GM21825 (cell line): ENCODE data around the gene TCEA2.
A peak's percentile ranks its signal among the peaks of the same experiment; 100 is the strongest.

Source experiments
- ATAC-seq: cut with Tn5 transposase; IDR thresholded peaks from one replicate; pipeline ENCODE4 v1.9.1; 2021; ENCODE audit warnings: mild to moderate bottlenecking, moderate library complexity; ENCODE audit not compliant: unreplicated experiment

The TCEA2 gene

DNA sequence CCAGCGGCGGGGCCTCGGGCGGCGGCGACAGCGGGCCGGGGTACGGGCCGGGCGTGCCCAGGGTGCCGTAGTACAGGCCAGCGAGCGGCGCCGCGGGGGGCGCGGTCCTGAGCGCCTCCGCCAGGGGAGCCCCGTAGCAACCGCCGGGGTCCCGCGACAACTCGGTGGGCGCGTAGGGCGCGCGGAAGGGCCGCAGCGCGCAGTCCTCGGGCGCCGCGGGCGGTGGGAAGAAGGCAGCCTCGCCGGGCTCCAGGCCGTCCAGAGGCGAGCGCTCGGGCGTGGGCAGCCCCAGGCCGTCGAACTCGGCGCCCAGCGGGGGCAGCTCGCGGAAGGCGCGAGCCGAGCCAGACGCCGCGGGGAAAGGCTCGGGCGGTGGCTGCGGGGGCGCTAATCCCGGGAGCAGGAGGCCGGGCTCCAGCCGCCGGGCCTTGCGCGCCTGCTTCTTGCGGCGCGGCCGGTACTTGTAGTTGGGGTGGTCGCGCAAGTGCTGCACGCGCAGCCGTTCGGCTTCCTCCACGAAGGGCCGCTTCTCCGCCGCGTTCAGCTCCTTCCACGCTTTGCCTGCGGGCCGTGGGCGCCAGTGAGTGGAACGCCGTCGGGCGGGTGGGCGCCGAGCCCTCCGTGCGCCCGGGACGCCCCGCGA lies 14.5 kb upstream of the TCEA2 start:
- ATAC-seq, result no peak

DNA sequence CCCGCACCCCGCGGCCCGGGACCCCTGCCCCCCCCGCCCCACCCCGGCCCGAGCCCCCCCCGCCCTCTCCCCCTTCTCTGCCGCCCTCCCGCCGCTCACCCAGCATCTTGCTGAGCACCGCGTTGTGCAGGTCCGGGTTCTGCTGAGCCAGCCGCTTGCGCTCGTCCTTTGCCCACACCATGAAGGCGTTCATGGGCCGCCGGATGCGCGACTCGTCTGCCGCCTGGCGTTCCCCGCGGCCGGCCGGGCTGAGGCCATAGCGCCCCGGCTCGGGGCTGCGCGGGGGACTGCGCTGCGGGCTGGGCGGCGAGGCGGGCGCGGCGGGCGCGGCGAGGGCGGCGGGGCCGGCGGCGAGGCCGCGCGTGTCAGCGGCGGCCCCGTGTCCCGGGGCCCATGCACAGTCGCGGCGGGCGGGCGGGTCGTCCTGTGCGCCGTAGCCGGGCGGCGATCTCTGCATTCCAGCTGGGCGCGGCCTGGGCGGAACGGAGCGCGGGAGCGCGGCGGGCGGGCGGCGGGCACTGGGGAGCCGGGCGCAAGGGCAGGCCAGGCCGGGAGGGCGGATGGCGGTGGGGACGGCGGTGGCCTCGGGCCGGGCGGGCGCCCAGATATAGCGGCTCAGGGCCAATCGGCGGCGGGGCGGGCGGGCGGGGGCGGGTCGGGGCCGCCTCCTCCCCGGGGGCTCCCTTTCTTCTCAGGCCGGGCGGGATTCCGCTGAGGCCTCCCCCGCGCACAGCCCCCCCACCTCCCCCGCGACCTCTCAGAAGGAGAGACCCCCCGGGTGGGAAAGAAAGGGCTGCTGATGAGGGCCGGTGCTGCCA lies 13.7 kb upstream of the TCEA2 start, which contains the start of gene SOX18:
SOX18 (minus strand) TSS at position 580 of the 818 bp plus-strand sequence; CDS start at position 457, 123 bp downstream.
- no peak for ATAC-seq

DNA sequence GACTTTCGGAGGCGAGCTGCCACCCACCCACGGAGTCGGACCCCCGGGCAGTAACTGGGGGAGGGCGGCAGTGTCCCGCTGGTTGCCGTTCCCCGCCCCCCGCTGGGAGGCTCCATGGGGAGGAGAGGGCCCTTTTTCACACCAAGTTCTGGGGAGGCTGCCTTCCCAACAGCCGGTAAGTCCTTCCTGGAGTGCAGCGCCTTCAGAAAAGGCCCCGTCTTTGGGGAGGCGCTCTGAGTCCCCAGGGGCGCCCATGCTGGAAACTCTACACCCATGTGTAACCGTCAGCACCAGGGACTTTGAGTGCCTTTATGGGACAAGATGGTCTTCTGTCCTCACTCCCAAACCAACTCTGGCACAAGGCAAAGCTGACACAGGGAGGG lies 13.1 kb upstream of the TCEA2 start:
- ATAC-seq, result no peak

DNA sequence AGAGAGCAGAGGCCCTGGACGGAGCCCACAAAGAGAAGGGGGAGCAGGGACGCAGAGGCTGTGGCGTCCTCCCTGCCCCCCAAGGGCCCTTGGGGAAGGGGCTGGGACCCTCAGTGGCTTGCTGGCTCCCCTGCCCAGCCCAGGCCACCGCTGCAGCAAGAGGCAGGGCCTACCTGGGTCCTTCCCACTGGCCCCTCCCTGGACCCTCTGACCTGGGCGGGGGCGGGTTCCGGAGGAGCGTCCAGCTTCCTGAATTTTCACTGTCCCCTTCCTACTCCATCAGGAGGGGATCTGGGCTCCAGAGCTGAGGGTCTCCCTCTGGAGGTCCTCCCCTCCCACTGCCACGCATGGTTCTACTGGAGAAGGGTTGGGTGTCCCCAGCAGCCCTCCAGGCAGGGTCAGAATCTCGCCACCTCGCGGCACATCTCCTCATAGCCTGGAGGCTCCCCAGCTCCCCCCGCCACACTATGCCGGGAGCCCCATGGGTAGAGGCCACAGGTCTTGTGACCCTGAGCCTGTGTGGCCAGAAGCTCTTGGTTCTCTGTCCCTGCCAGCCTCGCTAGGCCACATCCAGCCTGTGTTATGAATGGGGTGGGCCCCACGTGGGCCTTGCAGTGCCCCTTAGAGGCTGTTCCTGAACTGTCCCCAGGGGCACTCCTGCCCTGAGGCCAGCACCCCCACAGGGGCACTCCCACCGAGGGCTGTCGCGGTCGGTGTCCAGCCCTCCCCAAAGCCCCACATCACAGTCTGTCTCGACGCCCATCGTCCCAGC lies 12.6 kb upstream of the TCEA2 start:
- ATAC-seq, result no peak

DNA sequence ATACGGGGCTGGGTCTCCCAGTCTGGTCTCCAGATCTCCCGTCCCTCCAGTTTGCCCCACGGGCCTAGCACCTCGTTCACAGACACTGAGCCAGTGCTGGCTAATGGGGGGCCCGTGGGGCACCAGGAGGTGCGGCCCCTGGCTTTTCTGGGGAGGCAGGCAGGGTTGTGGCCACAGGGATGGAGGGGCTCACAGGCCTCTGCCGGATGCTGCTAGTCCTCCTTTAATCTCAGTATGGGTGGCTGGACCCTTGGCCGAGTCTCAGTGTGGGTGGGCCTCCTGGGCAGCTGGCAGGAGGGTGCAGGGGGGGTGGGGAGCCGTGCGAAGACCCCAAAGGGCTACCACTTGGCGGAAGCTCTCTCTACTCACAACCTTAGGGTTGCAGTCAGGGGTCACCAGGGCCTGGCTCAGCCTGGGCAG lies 12.0 kb upstream of the TCEA2 start:
- no peak for ATAC-seq

DNA sequence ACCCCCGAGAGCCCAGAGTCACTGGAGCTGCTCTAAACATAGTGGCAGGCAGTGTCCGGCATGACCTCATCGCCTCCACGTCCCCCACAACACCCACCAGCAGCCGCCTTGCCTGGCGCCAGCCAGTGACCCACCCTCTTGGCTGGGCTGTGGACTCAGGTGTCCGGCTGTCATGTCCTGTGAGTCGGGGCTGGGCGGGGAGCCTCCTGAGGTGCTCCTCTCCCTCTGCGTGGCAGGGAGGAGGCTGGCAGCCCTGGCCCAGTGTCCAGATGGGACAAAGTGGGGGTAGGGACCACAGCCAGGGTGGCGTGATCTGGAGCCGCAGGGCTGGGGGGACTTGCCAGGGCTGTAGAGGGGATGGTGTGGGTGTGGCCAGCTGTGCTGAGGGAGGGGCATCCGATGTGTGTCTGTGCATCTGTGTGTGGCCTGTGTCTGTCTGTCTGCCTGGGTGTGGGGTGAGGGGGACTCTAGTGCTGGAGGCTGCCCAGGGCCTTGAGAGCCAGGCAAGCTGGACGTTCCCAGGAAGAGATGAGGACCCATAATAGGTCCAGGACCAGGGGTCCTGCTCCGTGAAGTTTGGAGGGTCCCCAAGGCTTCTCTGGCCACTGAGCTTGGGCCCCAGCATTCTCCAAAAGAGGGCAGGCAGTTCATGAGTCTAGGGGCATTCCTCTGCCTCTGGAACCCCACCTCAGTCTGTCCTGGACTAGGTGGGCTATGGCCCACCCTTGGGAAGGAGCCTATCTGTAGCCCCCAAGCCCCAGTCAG lies 11.3 kb upstream of the TCEA2 start:
- no peak for ATAC-seq

DNA sequence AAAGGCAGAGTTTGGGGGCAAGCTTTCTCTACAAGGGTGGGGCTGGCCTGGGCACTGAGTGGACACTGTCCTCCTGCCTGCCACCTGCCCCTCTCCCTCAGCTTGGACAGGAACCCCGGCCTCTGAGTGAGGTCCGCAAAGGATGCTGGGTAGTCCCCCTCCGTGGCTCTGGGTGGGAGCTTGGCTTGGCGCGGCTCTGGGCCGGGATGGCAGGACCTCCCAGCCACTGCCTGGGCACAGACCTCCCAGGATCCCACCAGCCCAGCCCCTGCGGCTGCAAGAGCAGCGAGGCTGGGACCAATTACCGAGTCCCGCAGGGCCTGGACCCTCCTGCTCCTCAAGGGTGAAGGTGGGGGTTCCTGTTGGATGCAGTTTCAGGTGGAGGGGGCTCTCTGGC lies 10.7 kb upstream of the TCEA2 start:
- ATAC-seq, result no peak

DNA sequence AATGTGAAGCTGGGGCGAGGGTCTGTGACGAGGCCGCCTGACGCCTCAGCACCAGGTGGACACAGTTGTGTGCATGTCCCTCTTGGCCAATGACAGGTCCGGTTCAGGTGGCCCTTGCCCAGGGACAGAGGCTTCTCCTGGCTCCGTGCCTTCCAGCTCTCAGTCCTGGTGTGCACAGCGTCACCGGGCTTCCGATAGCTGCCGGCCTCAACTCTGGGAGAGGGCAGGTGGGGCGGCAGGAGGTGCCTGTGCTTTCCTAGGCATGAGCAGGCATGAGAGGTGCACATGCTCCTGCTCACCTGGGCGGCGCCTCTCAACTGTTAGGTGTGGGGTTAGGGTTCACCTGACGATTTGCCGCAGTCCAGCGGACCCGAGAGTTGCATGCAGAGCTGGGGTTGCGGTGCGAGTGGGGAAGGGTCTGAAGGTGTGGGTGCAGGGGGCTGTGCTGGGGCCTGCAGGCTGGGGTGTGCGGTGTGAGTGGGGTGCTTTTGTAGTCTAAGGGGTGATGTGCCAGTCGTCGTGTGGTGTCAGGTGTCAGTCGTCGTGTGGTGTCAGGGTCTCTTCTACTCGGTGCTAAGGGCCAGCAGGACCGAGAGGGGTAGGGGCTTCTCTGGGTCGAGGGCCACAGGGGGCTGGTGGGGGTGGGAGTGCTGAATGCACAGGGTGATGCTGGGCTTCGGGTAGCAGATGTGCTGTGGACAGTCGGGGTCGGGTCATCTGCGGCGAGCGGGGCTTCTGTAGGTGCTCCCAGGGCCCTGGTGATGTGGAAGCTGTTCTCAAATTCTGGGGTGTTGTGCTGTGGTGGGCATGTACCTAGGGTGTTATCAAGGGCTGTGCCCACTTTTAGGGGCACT lies 9.8 kb upstream of the TCEA2 start:
- ATAC-seq, result no peak

DNA sequence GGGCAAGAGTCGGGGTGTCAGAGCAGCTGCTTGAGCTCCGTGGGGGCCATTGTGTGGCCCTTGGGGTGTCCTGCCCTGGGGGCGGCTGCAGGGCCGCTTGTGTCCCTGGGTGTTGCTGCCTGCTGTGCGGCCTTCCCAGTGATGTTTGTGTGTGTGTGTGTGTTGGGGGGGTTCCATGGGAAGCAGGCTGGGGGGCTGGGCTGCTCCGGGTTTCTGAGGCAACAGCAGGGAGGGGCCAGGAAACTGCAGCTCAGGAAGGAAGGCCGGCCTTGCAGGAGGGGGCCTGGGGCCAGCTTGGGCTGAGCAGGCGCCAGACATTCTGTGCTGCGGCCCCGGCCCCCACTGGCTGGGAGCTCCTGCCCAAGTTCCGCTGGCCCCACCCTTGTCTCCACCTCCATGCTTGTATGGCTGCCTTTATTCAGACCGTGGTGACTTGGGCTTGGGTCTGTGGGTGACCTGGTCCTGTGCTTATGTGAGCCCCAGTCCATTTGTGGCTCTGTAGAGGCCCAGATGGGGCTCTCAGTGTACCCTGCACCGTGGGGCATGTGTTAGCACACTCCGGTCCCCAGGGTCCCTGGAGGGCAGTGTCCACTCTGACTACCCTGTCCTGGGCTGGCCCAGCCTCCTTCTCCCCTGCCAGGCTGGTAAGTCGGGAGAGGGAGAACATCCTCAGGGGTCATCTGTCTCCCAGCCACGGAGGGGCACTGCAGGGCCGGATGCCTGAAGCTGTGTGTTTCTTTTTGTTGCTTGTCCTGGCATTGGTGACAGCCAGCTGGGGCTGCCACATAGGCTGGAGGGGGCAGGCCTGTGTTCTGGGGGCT lies 8.9 kb upstream of the TCEA2 start:
- ATAC-seq, result no peak

DNA sequence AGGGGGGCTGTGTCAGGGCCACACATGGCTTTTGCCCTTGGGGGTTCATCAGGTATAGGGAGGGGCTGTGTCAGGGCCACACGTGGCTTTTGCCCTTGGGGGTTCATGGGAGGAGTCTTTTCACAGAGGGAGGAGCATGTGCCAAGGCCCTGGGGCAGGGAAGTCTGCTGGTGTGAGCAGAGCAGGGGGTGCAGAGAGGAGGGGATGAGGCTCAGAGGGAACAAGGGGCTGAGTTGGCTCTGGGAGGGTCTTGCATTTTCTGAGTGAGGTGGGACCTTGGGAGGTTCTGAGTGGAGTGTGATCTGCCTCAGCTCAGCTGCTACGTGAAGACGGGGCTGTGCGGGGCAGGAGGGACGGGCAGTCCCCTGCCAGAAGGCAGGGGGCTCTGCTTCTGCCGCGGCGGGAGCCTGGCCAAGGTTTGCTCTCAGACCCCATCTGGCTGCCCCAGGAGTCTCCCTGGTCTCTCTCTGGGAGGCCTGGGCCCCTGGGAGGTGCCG lies 7.6 kb upstream of the TCEA2 start:
- no peak for ATAC-seq

DNA sequence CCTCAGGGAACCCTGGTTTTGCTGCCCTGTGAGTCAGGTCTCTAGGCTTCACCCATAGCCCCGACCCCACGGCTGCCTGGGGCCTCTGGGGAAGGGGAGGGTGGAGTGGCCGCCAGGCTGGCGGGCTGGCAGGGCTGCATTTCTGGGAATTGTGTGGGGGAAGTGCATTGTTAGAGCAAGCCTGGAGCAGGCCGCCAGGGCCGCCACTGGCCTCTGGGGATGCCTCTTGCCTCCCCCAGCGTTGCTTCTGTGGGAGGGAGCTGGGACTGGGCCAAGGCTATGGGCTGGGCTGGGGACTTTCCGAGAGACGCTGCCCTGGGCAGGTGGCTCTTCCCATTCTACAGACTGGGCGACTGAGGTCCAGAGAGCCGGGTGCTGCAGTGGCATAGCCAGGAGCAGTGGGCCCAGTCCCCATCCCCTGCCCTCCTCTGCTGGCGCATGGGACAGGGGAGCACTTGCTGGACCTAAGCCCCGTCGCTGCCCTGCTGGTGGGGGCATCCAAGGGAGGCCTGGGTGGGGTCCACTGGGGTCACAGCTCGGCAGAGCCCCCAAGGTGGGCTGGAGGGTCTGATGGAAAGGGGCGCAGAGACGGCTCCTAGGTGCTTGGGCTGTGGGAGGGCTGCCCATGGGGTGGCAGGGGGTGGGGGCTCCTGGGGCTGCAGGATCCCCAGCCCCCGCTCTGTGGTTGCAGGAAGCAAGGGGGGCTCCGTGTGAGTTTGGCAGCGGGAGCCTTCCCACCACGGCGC lies 6.9 kb upstream of the TCEA2 start:
- ATAC-seq, result no peak

DNA sequence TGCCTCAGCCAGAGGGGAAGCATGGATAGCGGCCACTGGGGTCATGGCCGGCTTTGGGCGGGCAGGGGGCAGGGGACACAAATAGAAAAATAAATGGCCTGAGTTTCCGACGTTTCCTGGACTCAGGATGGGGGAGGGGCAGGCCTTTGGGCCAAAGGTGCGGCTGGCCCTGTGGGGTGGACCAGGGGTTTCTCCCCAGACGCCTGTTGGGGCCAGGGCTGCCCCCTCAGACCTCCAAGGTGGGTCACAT lies 6.4 kb upstream of the TCEA2 start:
- no peak for ATAC-seq

DNA sequence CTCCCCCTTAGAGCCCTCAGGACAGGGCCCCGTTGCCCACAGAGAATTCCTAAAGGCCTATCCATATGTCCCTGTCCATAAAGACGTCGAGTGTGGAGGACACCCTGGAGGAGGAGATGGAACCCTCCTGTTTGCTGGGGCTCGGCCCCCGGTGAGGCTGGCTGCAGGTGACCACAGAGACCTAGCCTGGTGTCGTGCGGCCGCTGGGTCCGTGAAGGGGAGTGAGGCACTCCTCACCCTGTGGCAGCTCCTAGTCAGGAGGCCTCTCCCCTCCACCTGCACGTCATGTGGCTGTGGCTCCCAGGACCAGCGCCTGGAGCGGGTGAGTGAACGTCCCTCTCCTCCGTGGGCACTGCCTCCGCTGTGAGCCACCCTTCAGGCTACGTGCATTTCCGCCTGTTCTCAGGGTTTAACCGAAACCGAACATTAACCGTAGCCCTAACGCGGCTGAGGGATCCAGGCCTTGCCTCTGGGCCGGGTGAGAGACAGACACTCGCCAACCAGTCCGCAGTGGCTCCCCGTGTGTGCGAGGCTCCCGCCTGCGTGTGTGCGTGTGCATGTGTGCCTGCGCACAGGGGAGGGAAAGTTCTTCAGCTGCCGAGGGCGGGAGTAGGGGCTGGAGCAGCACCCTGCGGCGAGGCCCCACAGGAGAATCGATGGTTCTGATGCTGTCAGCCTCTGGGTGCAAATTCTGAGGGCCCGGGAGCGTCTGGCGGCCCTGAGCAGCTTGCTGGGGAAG lies 5.9 kb upstream of the TCEA2 start:
- no peak for ATAC-seq

DNA sequence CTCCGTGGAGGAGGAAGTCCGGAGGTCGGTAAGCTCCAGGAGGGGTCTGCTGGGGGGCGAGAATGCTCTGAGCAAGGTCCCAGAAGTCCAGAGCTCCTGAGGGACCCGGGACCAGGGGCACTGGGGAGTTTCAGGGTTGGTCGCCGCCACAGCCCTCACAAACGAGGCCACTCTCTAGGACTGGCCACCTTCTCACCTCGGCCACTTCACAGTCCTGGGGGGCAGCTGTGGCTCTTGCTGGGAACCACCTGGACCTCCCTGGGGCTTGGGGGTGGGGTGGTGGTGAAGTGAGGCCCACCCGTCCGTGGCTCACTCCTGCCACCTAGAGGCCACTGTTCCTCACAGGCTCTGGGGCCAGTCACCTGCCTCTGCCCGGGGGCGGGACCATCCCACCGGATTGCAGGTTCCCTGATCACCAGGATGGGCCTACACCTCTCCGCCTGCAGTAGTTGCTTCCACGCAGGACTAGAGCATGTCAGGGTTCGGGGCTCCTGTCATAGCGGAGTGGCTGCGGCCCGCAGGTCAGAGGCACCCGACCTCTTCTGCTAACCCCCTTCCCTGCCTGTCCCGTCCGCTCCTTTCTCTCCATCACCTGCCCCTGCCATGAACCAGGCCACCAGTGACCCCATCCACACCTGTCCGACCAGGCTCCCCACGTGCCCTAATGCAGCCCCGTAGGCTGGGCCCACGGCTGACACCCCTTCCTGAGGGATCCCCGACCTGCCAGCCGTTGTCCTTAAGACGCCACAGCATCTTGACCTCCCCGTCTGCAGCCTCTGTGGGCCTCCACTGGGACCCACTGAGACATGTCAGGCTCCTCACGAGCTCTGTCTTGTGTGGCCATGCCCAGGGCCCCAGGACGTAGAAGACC lies 5.1 kb upstream of the TCEA2 start:
- peak; percentile 38 for ATAC-seq

DNA sequence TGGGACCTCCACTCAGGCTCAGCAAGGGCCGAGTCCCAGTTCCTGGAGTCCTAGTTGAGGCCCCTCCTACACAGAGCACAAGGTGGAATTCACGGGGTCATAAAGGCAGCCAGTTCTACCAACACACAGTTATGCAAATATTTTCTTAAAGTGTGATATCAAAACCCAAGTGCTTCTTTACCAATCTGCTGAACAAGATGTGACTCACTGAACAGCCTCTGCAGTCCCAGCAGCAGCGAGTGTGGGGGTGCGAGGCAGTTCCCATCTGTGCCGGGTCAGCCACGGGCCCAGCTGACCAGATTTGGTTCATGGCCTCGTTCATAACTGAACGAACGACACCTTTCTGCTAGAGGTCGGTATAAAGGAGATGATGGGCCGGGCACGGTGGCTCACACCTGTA lies 4.5 kb upstream of the TCEA2 start:
- no peak for ATAC-seq

DNA sequence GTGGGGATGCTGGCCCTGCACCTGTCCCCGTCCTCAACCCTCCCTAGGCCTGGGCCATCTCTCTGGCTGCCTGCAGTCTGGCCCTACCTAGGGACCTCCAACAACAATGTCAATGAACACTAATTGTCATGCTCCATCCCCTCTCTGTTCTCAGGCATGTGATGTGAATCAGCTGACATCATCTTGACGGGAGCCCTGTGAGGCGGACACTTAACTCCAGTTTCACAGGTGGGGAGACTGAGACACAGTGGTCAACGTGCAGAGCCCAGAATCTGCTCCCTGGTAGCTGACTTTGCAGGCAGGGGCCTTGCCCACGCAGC lies 762 bp upstream of the TCEA2 start:
- no peak for ATAC-seq
